ENCODE results near the gene NCK2.

NCK2 gene

GRCh38 chr2:105910497-105911238 lies 166.0 kb downstream of the NCK2 start:
- CTCF ChIA-PET, result no interaction called here
- POLR2A ChIA-PET, result no interaction called here
- no peak for TF ChIP-seq NFRKB (IDR thresholded peaks at IDR 0.05)
- no peak for TF ChIP-seq L3MBTL2 (conservative IDR thresholded peaks at IDR 0.05)
- TF ChIP-seq TARDBP (IDR thresholded peaks at IDR 0.05), result no peak
- TF ChIP-seq HDGF (IDR thresholded peaks at IDR 0.05; ENCODE audit: borderline replicate concordance), result no peak
- no peak for TF ChIP-seq ELF4 (IDR thresholded peaks at IDR 0.05)
- TF ChIP-seq CTBP1 (IDR thresholded peaks at IDR 0.05; ENCODE audit: borderline replicate concordance), result no peak
- no peak for TF ChIP-seq PKNOX1 (IDR thresholded peaks at IDR 0.05)
- TF ChIP-seq SP1 (IDR thresholded peaks at IDR 0.05), result no peak
- TF ChIP-seq ARNT (IDR thresholded peaks at IDR 0.05), result no peak

DNA sequence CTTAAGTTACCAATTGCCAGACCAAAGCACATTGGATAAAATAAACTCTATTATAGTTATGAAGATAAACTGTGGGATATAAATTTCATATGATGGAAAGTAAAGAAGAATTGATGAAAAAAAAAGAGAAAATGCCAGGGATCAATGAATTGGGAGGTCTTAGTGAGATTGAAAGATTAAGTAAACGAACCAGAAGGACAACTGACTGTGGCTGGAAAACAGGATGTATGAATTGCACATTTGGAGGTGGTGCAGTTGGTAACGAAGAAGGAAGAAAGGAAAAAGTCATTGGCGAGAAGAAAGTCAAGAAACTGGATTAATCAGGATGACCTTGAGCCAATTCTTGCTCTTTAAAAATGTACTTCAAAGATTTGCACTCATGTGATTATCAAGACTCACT lies 166.7 kb downstream of the NCK2 start:
- POLR2A ChIA-PET, result no interaction called here
- CTCF ChIA-PET, result no interaction called here
- no peak for TF ChIP-seq CTBP1 (IDR thresholded peaks at IDR 0.05; ENCODE audit: borderline replicate concordance)
- TF ChIP-seq BHLHE40 (IDR thresholded peaks at IDR 0.05; ENCODE audit: borderline replicate concordance), result no peak
- TF ChIP-seq TARDBP (IDR thresholded peaks at IDR 0.05), result no peak
- no peak for TF ChIP-seq ELF4 (IDR thresholded peaks at IDR 0.05)
- DNase-seq (ENCODE audit: extremely low spot score), result no peak

More at GRCh38 chr2:105910497-105911238, 166.0 kb downstream of the NCK2 start:
- DNase-seq (ENCODE audit: extremely low spot score), result no peak

DNA sequence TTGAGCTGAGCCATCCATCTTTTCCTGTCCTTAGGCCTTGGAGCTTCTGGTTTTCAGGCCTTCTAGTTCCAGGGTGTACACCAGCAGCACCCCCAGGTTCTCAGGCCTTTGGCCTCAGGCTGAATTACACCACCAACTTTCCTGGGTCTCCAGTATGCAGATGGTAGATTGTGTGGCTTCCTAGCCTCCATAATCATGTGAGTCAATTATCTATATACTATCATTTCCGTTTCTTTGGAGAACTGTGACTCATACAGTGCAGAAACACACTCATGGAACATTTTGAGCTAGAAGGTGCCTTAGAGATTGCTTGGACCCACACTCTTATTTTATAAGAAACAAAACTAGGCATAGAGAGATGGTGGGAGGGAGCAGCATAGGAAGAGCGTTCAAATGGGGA lies 167.4 kb downstream of the NCK2 start:
- DNase-seq (ENCODE audit: extremely low spot score), result no peak
- TF ChIP-seq L3MBTL2 (conservative IDR thresholded peaks at IDR 0.05), result no peak
- no peak for TF ChIP-seq ARNT (IDR thresholded peaks at IDR 0.05)
- TF ChIP-seq ELF4 (IDR thresholded peaks at IDR 0.05), result no peak
- no peak for TF ChIP-seq HDGF (IDR thresholded peaks at IDR 0.05; ENCODE audit: borderline replicate concordance)
- no peak for TF ChIP-seq PKNOX1 (IDR thresholded peaks at IDR 0.05)
- TF ChIP-seq FOXK2 (IDR thresholded peaks at IDR 0.05), result no peak
- no peak for TF ChIP-seq NFRKB (IDR thresholded peaks at IDR 0.05)
- no peak for TF ChIP-seq BHLHE40 (IDR thresholded peaks at IDR 0.05; ENCODE audit: borderline replicate concordance)
- no peak for TF ChIP-seq ZNF384 (IDR thresholded peaks at IDR 0.05)
- TF ChIP-seq CTBP1 (IDR thresholded peaks at IDR 0.05; ENCODE audit: borderline replicate concordance), result no peak
- TF ChIP-seq SP1 (IDR thresholded peaks at IDR 0.05), result no peak
- TF ChIP-seq FOXM1 (IDR thresholded peaks at IDR 0.05; ENCODE audit: borderline replicate concordance), result no peak
- TF ChIP-seq SUZ12 (IDR thresholded peaks at IDR 0.05), result no peak
- TF ChIP-seq TARDBP (IDR thresholded peaks at IDR 0.05), result no peak
- no peak for TF ChIP-seq LEF1 (IDR thresholded peaks at IDR 0.05; ENCODE audit: borderline replicate concordance)
- no peak for TF ChIP-seq FOXA1 (IDR thresholded peaks at IDR 0.05)
- POLR2A ChIA-PET, result no interaction called here
- CTCF ChIA-PET, result no interaction called here

DNA sequence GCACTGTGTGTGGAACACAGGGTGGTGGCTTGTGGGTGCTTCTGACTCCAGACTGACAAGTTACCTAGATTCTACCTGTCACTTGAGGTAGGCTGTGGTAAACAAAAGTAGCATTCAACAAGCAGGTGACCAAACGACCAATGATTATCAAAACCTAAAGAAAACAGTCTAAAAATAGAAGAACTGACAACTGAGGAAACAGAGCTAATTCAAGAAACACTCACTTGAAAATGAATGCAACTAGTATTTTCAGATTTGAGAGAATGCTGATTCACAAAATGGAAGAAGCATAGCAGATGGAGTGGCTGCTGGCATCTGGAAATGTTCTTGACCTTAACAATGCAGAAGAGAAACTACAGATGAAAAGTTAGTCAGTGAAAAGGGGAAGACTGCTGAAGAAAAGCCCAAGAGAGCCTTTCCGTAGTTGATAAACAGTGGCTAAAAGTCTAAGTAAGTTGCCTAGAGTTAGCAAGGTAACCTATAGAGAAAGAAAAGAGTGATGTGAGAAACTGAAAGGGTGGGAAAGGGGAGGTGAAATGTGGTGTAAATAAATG lies 170.4 kb downstream of the NCK2 start:
- CTCF ChIA-PET, result no interaction called here
- DNase-seq (ENCODE audit: extremely low spot score), result no peak
- TF ChIP-seq ZNF384 (IDR thresholded peaks at IDR 0.05) (no peak), NFRKB (IDR thresholded peaks at IDR 0.05) (no peak), PKNOX1 (IDR thresholded peaks at IDR 0.05) (no peak), L3MBTL2 (conservative IDR thresholded peaks at IDR 0.05) (no peak), FOXA1 (IDR thresholded peaks at IDR 0.05) (no peak), HDGF (IDR thresholded peaks at IDR 0.05; ENCODE audit: borderline replicate concordance) (no peak), LEF1 (IDR thresholded peaks at IDR 0.05; ENCODE audit: borderline replicate concordance) (no peak), ARNT (IDR thresholded peaks at IDR 0.05) (no peak), BHLHE40 (IDR thresholded peaks at IDR 0.05; ENCODE audit: borderline replicate concordance) (no peak), FOXM1 (IDR thresholded peaks at IDR 0.05; ENCODE audit: borderline replicate concordance) (no peak), TARDBP (IDR thresholded peaks at IDR 0.05) (no peak), FOXK2 (IDR thresholded peaks at IDR 0.05) (no peak), ELF4 (IDR thresholded peaks at IDR 0.05) (no peak), SP1 (IDR thresholded peaks at IDR 0.05) (no peak)
- POLR2A ChIA-PET, result no interaction called here

DNA sequence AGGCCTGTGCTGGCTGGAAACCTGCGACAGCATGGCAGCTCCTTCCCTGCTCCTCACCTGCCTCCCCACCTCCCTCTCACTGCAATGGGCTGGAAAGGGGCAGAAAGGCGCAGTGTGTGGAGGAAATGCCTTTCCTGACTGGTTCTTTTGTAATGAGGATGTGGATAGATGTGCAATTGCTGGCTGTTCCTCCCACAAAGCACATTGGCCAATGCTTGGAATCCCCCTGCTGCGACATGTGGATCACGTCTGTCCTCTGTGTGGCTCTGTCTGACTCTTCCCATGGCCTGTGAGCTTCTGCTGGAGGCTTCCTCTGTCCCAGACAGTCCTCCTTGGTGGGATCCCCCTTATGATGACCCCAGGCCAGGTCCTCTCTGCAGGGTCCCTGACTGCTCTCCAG lies 172.5 kb downstream of the NCK2 start:
- CTCF ChIA-PET, result no interaction called here
- DNase-seq (ENCODE audit: extremely low spot score), result no peak
- POLR2A ChIA-PET, result no interaction called here
- TF ChIP-seq ELF4 (IDR thresholded peaks at IDR 0.05) (no peak), HDGF (IDR thresholded peaks at IDR 0.05; ENCODE audit: borderline replicate concordance) (no peak), TARDBP (IDR thresholded peaks at IDR 0.05) (no peak), PKNOX1 (IDR thresholded peaks at IDR 0.05) (no peak), FOXA1 (IDR thresholded peaks at IDR 0.05) (no peak), FOXK2 (IDR thresholded peaks at IDR 0.05) (no peak), NFRKB (IDR thresholded peaks at IDR 0.05) (no peak), LEF1 (IDR thresholded peaks at IDR 0.05; ENCODE audit: borderline replicate concordance) (no peak), FOXM1 (IDR thresholded peaks at IDR 0.05; ENCODE audit: borderline replicate concordance) (no peak)

DNA sequence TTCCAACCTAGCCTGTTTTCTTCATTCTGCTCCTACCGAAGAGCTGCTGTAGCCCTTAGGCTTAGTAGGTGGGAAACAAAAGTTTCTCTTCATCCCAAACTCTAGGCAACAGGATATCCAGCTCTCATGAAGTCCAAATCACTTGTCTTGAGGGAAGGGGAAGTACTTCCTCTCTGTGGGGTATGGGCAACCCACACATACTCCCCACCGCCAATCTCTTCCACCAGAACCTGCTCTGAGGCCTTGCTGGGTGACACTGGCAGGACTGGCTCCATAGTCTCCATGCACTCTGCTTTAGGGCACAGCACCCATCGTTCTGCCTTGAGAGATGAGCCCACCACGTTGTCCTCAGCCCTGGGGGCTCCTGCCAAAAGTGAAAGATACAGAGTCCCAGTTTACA lies 173.0 kb downstream of the NCK2 start:
- ChIA-PET POLR2A (no interaction called here), CTCF (no interaction called here)
- no peak for TF ChIP-seq SUZ12 (IDR thresholded peaks at IDR 0.05)
- no peak for TF ChIP-seq HDGF (IDR thresholded peaks at IDR 0.05; ENCODE audit: borderline replicate concordance)
- DNase-seq (ENCODE audit: extremely low spot score), result no peak

Data from HEK293T (cell line).